OCI-M2 (cell line): ENCODE measurements around the gene HTT.

Source experiments
- DNase-seq: peaks from one replicate; lab custom pipeline; 2025; ENCODE audit not compliant: unreplicated experiment; lab: John Stamatoyannopoulos, UW

The HTT gene

DNA sequence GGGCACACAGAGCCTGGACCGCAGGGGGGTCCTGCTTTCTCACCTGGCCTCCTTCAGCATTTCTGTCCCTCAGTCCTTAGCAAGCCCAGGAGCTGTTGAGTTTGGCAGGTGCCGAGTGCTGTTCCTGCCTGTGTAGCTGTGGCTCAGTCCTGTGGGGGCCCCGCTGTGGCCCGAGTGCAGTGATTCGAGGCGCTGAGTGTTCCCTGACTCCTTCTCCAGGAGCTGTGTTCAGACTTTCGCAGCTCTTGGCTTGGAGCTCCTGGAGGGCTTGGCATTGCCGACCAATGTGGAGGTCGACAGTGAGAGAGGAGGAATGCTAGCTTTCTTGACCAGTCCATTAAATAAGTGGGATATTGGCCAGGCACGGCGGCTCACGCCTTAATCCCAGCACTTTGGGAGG lies 124.4 kb downstream of the HTT start:
- DNase-seq = no peak

DNA sequence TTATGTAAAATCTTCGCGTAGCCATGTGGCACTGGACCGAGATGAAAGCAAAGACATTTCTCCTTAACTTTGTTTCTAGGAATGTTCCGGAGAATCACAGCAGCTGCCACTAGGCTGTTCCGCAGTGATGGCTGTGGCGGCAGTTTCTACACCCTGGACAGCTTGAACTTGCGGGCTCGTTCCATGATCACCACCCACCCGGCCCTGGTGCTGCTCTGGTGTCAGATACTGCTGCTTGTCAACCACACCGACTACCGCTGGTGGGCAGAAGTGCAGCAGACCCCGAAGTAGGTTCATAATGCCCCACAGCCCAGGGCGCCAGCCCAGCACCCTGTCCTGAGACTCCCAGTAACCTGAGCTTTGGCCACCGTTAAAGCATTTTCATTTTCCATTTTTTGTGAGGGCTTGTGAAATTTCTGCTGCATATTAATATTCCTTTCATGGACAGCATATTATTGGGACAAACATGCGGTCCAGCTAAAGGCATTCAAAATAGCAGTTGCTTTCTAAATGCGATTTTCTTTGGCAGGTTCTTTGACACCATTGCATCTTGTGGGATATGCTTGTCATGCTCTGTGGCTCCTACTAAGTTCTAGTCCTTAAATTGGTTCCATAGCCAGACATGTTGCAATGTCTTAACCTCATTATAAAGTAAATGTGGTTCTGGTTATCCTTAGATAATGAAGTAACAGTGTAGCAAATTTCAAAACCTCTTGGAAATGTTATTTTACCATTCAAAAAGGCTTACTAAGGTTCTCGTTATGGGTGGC lies 125.4 kb downstream of the HTT start:
- no peak for DNase-seq

DNA sequence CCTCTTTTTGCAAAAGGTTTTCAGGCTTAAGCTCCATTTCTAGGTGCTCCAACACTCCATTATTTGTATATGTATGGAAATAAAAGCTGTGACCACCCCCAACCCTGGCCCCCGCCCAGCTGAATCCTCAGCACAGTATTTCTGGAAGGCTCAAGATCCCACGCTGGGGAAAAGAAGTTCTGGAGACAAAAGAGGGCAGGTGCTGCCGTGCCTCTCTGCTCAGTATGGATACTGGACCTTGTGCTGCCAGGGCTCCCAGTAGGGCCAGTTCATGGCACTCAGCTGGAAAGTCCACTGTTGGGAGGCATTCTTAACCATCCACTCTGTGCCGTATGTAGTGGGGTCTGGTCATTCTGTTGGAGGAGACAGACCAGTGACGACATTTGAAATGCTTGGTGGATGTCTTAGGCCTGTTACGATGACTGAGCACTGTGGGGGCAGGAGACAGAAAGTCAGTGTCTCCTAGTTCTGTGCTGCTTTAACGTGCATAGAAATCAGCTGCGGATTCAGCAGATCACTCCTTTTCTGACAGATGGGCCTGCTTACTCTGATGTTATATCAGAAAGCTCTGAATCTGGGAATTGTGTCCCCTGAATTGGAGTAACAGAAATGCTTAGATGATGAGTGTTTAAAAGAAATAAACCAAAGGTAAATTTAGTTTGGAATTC lies 126.1 kb downstream of the HTT start:
- DNase-seq = no peak

DNA sequence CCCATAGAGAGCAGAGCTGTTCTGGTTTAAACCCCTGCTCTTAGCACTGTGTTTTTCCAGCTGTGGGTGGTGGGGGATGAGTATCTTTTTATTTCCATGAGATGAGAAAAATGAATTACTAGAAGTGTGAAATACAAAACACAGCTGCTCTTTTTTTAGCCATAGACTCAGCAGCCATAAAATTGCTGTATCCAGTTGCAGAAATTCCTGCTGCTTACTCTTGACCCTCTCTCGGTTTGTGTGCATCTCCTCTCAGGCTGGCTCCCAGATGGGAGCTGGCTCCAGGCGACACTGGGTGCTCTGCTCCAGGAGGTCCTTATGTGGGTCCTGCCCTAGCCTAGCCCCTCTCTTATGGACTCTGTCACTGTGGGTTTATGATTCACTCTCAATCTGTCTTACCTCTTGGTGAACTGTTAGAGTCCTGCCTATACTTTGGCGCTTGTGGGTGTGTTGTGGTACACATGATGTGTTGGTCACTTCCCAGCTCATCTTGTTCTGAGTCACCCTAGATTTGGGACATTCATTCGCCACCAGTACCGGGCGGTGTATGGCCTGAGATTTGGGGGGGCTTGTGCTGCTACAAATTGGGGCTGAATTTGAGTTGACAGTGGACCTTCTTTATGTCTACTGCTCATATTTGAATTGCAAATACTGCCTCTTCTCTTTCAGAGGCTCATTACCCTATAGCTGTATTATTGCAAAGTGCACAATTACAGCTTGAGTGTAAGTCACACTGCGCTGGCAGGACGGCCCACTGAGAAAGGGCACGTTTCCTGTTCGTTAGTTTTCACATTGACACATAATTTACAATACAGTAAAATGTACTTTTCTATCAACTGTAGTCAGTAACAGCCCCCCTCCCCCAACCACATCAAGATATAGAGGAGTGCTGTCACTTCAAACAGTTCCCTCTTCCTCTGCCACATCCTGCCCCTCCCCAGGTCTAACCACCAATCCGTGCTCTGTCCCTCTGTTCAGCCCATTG lies 127.5 kb downstream of the HTT start:
- no peak for DNase-seq

DNA sequence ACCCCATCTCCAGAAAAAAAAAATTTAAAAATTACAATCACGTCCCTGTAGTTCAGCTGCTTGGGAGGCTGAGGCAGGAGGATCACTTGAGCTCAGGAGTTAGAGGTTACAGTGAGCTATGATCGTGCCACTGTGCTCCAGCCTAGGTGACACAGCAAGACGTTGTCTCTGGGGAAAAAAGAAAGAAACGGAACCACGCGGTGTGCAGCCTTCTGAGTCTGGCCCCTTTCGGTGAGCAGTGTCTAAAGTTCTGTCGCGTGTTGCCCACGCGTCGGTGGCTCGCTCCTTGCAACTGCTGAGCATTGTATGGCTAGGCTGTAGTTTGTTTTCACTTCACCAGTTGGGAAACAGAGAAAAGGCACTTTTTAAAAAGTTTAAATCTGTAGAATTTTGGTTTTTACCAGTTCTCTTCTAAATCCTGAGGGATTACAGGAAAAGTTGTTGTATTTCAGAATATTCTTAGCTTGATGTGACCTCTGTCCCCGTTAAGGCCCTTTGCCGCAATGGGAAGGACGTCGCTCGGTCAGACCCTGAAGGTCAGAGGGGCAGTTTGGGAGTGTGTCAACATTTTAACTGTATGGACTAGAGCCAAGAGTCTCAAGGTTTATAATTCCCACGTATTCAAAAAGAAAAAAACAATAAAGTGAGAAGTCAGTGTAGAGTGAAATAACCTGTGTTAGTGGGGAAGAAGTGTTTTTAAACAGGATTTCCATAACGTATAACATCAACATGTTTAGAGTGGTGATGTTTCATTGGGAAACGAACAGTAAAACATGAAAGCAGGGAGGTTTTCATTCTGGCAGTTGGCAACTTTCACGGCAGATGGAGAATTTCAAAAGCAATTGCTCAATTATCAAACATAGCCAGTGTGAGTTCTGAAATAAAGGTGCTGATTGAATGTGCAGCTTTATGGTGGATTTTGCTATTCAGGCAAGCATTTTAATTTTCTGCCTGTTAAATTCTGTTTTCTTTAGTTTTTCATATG lies 128.6 kb downstream of the HTT start:
- no peak for DNase-seq

DNA sequence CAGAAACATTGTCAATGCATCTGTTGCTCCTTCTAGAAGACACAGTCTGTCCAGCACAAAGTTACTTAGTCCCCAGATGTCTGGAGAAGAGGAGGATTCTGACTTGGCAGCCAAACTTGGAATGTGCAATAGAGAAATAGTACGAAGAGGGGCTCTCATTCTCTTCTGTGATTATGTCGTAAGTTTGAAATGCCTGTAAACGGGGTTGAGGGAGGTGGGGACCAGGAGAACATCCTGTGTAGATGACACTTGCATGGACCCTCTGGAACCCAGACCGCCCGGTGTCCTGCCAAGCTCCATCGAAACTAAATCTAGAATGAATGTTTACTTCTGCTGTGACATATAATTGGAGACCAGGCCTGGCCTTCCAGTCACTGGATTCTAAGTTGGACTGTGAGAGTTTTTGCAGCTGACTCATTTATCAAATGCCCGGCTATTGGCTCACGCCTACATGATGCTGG lies 129.5 kb downstream of the HTT start:
- no peak for DNase-seq

DNA sequence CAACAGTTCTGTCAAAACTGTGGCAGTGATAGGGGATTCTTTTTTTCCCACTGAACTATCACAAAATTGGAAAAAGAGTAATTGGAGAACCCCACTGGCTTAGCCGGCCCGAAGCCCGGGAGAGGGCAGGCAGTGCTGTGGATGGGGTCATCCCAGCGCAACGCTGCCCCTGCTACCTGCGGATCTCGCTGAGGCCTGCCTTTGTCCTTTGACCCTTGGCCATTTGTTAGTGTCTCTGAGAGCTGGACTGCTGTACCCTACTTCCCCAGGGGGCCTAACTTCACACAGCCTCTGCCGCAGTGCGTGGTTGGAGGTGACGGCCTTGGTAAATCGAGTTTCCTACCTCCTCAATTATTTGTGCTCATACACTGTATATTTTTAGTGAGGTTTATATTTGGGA lies 131.5 kb downstream of the HTT start:
- DNase-seq = no peak

DNA sequence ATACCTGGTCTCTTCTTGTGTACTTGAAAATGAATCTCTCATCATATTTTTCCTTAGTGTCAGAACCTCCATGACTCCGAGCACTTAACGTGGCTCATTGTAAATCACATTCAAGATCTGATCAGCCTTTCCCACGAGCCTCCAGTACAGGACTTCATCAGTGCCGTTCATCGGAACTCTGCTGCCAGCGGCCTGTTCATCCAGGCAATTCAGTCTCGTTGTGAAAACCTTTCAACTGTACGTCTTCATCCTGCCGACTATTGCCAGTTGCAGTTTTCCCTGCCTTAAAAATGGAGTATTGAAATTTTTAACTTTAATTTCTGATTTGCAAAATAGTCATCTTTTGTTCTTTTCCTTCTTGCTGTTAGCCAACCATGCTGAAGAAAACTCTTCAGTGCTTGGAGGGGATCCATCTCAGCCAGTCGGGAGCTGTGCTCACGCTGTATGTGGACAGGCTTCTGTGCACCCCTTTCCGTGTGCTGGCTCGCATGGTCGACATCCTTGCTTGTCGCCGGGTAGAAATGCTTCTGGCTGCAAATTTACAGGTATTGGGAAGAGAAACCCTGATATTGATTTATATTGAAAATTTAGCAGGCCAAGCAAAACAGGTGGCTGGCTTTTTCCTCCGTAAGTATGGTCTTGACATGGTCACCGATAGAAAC lies 132.1 kb downstream of the HTT start:
- DNase-seq = no peak

GRCh38 chr4:3207531-3208037 lies 133.1 kb downstream of the HTT start:
- DNase-seq = no peak

DNA sequence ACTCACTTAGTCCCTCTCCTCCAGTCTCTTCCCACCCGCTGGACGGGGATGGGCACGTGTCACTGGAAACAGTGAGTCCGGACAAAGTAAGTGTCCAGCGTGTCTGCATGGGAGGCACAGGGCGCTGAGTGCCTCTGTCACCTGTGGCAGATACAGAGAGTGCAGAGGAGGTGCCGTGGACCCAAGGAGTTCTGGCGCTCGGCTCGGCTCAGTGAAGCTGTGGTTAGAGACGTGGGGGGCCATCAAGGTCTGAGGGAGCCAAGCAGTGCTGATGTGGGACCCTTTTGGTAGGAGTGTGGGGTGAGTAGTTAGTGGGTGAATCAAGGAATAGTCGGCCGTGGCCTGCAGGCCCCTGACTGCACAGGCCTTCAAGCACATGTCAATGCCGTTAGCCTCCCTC lies 134.3 kb downstream of the HTT start:
- DNase-seq = no peak

GRCh38 chr4:3209551-3210325 lies 135.3 kb downstream of the HTT start:
- DNase-seq = no peak

DNA sequence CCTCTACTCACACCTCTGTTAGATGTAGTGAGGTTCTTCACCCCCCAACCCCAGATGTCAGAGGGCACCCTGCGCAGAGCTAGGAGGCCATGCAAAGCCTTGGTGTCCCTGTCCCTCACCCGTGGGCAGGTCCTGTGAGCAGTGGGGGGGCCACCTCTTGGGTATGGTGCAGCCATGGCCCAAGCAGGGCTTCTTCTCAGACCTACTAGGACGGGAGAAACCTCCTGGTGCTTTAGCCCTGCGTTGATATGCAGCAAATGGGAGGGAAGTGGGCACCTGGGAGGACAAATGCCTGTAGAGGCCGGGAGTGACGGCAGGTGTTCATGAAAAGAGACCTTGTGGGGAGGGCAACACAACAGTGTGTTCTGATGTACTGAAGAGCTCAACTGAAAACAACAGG lies 136.0 kb downstream of the HTT start:
- DNase-seq = no peak

- DNase-seq = no peak
Observed at GRCh38 chr4:3211866-3212265, 137.4 kb downstream of the HTT start.

DNA sequence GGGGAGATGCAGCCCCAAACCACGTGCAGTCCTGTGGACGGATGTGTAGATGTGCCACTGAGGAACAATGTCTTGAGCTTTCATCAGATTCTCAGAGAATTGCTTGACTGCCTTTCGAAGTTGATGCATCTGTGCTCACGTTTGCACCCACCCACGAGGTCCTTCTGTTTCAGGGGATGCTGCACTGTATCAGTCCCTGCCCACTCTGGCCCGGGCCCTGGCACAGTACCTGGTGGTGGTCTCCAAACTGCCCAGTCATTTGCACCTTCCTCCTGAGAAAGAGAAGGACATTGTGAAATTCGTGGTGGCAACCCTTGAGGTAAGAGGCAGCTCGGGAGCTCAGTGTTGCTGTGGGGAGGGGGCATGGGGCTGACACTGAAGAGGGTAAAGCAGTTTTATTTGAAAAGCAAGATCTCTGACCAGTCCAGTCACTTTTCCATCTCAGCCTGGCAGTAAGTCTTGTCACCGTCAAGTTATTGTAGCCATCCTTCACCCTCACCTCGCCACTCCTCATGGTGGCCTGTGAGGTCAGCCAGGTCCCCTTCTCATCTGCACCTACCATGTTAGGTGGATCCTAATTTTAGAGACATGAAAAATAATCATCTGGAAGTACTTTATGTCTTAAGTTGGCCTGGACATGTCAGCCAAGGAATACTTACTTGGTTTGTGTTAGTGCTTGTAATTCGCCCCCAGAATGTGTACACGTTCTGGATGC lies 138.1 kb downstream of the HTT start:
- DNase-seq = no peak

- DNase-seq = no peak
Observed at GRCh38 chr4:3213106-3213425, 138.6 kb downstream of the HTT start.

DNA sequence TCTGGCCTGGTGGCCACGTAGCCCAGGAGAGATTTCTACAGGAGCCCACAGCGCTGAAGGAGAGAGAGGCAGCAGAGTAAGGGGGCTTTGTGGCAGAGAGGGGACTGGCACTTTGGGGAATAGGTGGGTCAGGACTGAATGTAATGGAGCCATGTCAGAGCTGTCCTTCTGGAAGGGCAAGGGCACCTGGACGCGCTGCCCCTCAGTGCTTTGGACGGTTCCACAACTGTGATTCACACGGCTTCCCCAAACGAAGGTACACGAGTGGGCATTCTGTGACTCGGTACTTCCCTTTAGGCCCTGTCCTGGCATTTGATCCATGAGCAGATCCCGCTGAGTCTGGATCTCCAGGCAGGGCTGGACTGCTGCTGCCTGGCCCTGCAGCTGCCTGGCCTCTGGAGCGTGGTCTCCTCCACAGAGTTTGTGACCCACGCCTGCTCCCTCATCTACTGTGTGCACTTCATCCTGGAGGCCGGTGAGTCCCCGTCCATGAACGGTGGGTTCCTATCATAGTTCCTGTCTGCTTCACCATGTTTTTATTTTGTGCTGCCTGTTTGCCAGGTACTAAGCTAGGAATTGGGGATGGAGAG lies 139.3 kb downstream of the HTT start:
- no peak for DNase-seq

DNA sequence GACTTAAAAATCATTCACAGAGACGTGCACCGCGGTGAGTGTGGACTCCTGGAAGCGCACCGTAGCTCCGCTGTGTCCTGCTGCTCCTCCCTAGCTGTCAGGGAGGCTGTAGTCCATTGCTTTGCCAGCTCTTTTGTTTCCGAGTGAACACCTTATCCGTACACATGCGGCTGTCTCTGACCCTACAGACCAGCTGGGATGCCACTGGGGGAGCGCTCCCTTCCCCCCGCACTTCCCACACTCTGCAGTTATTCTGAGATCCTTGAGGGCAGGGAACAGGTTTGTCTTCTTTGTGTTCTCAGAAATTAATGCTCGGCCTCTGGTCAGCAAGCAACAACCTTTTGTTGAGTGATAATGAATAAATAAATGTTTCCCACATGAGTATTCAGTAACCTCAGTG lies 140.8 kb downstream of the HTT start:
- DNase-seq = no peak

- DNase-seq = no peak
Observed at GRCh38 chr4:3215733-3216132, 141.3 kb downstream of the HTT start.
